Spleen (tissue), 11 donors: ENCODE measurements around the gene CLEC4M. TPM values are rescaled to one million over a fixed set of nuclear protein-coding genes. Genes with fewer than 3 reads are reported as not detected.

Source experiments
- DNase-seq: peaks from one replicate; pipeline ENCODE4 v3.0.0-alpha.2; 2020
- H3K27ac ChIP-seq, 8 donors: fragments of 200-600 bp; sonication (generic) in 7 of 8; 1 replicate in 4 of 8; 2 replicates in 4 of 8; pipeline versions ENCODE4 v1.5.0 to v1.8.0; 2016 to 2021; ENCODE audit warnings: inconsistent platforms in 4 of 8, mild to moderate bottlenecking in 4 of 8, moderate library complexity in 1 of 8
- H3K27me3 ChIP-seq, 7 donors: fragments of 200-600 bp; sonication (generic) in 6 of 7; replicated peaks in 1 of 7; 1 replicate in 4 of 7; 2 replicates in 3 of 7; pipeline versions ENCODE4 v1.5.0 to v1.8.0; 2016 to 2021; ENCODE audit warnings: inconsistent platforms in 3 of 7, mild to moderate bottlenecking in 1 of 7
- H3K36me3 ChIP-seq, 6 donors: fragments of 200-600 bp; sonication (generic) in 5 of 6; 1 replicate in 4 of 6; 2 replicates in 2 of 6; pipeline versions ENCODE4 v1.5.0 to v1.8.0; 2016 to 2021; ENCODE audit warnings: inconsistent platforms in 2 of 6
- H3K4me1 ChIP-seq, 6 donors: fragments of 200-600 bp; sonication (generic) in 5 of 6; 1 replicate in 3 of 6; 2 replicates in 3 of 6; pipeline versions ENCODE4 v1.5.0 to v1.8.0; 2016 to 2021; ENCODE audit warnings: inconsistent platforms in 3 of 6
- H3K4me3 ChIP-seq, 8 donors: fragments of 200-600 bp; sonication (generic) in 7 of 8; 1 replicate in 4 of 8; 2 replicates in 4 of 8; pipeline versions ENCODE4 v1.5.0 to v1.8.0; 2016 to 2021; ENCODE audit warnings: inconsistent platforms in 4 of 8, mild to moderate bottlenecking in 4 of 8, moderate library complexity in 2 of 8
- H3K9me3 ChIP-seq, 8 donors: fragments of 200-600 bp; sonication (generic) in 7 of 8; 1 replicate in 4 of 8; 2 replicates in 4 of 8; pipeline versions ENCODE4 v1.5.0 to v1.8.0; 2016 to 2021; ENCODE audit warnings: inconsistent platforms in 4 of 8
- POLR2A ChIP-seq, 3 donors: fragments of 450-650 bp; IDR thresholded peaks; one replicate each; pipeline ENCODE4 v1.5.1; 2017; ENCODE audit warnings: antibody characterized with exemption in 3 of 3, mild to moderate bottlenecking in 1 of 3
- POLR2AphosphoS5 ChIP-seq, 3 donors: sonication (generic); formaldehyde crosslinking; IDR thresholded peaks; one replicate each; pipeline ENCODE4 v1.5.1; 2017; ENCODE audit warnings: antibody characterized with exemption in 3 of 3
- WGBS, 5 donors: extraction: QIAGEN DNeasy Blood & Tissue Kit in 3 of 5; methylation state at CpG; one replicate each; pipeline versions ENCODE4 v1.1.5 to v1.1.7; 2013 to 2018; 5-methylcytosine and 5-hydroxymethylcytosine counted together
- intact Hi-C: fragments of 100-400 bp; cut with DNase I; formaldehyde crosslinking; loops from one replicate; pipeline ENCODE4 v1.15.0; 2023; ENCODE audit warnings: low total_unique reads
- polyA plus RNA-seq, 3 donors: library from polyadenylated mRNA; stranded (reverse); fragments of 200-250 nt; gene quantifications; one replicate each; pipeline ENCODE4 v1.2.1, GENCODE V29; 2013
- total RNA-seq, 7 donors: library from RNA; depleted of rRNA in 3 of 7; stranded (reverse); fragments of >200 nt in 3 of 7; fragmentation: NEBNext Ultra II Directional in 4 of 7; extraction: Animal tissue kit (Norgen Biotek cat#: 25700) in 4 of 7; gene quantifications; one replicate each; pipeline versions ENCODE4 v1.1.0 to v1.2.1, GENCODE V29; 2016 to 2021
- TF ChIP-seq, protein P1 (sequence below), 11 experiments: fragments of 200-600 bp in 7 of 11; fragments of 450-650 bp in 4 of 11; sonication (generic) in 4 of 11; IDR thresholded peaks in 8 of 11; conservative IDR thresholded peaks in 3 of 11; 1 replicate in 7 of 11; 2 replicates in 4 of 11; pipeline versions ENCODE4 v1.4.0 to v1.8.0; 2016 to 2021; ENCODE audit warnings: antibody characterized with exemption in 11 of 11, inconsistent platforms in 4 of 11, mild to moderate bottlenecking in 1 of 11
- donor health status: healthy with polysubstance abuse.
- donor health status: DM: no; HTN: no; CAD: no; lungs with moderate emphysema.
- donor health status: DM: no; HTN: no; CAD: no.
- donor health status: Bipolar disorder and iron deficiency.
- donor health status: healthy.
- donor health status: DM: no; HTN: no; CAD: no.
- donor health status: DM: yes; HTN: yes; CAD: no.

Gene CLEC4M
- total and polyA plus RNA-seq, 10 donors = 0.12 to 3.3 (median 0.57) TPM; not detected in 6

DNA sequence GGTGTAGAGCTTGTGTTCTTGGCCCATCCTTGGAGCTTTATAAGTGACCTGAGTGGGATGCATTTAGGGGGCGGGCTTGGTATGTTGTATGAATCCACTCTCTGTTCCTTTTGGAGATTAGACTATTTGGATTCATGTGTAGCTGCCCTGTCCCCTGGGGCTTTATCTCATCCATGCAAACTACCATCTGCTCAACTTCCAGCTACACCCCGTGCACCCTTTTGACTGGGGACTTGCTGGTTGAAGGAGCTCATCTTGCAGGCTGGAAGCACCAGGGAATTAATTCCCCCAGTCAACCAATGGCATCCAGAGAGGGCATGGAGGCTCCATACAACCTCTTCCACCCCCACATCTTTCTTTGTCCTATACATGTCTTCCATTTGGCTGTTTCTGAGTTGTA is 6.1 kb downstream of the CLEC4M start:
- WGBS, 5 donors = 77 to 89% (median 79%) methylated on average over 2 of the region's 2 CpGs
- no peak for DNase-seq
- no peak overlapping the region for H3K4me3 ChIP-seq
- no peak overlapping the region for H3K27ac ChIP-seq
- TF ChIP-seq POLR2A (IDR thresholded peaks at IDR 0.05) (no peak), POLR2AphosphoS5 (IDR thresholded peaks at IDR 0.05) (no peak)
- TF ChIP-seq, protein P1, sequence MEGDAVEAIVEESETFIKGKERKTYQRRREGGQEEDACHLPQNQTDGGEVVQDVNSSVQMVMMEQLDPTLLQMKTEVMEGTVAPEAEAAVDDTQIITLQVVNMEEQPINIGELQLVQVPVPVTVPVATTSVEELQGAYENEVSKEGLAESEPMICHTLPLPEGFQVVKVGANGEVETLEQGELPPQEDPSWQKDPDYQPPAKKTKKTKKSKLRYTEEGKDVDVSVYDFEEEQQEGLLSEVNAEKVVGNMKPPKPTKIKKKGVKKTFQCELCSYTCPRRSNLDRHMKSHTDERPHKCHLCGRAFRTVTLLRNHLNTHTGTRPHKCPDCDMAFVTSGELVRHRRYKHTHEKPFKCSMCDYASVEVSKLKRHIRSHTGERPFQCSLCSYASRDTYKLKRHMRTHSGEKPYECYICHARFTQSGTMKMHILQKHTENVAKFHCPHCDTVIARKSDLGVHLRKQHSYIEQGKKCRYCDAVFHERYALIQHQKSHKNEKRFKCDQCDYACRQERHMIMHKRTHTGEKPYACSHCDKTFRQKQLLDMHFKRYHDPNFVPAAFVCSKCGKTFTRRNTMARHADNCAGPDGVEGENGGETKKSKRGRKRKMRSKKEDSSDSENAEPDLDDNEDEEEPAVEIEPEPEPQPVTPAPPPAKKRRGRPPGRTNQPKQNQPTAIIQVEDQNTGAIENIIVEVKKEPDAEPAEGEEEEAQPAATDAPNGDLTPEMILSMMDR (IDR thresholded peaks at IDR 0.05 in 8 of 11, conservative IDR thresholded peaks at IDR 0.05 in 3 of 11) = no peak
- no peaks in the 10 kb centered on the region for H3K36me3 ChIP-seq
- no peaks in the 10 kb centered on the region for H3K9me3 ChIP-seq
- intact Hi-C loops = no loop called here
- peaks cover 0 to 13% (median 0%) of the 10 kb centered on the region in 7 donors for H3K27me3 ChIP-seq
- peaks cover 0 to 20% (median 9%) of the 10 kb centered on the region in 6 donors for H3K4me1 ChIP-seq

- H3K36me3 ChIP-seq = no peaks in the 10 kb centered on the region
- H3K27me3 ChIP-seq = peaks cover 0 to 13% (median 0%) of the 10 kb centered on the region in 7 donors
- peaks cover 0 to 20% (median 9%) of the 10 kb centered on the region in 6 donors for H3K4me1 ChIP-seq
- no peaks in the 10 kb centered on the region for H3K9me3 ChIP-seq
- 76 to 80% (median 78%) methylated on average over 8 of the region's 8 CpGs for WGBS, 5 donors
- intact Hi-C loops = no loop called here
- no peak for TF ChIP-seq POLR2AphosphoS5 (IDR thresholded peaks at IDR 0.05)
- no peak for TF ChIP-seq POLR2A (IDR thresholded peaks at IDR 0.05)
- TF ChIP-seq, protein P1 (IDR thresholded peaks at IDR 0.05 in 8 of 11, conservative IDR thresholded peaks at IDR 0.05 in 3 of 11) = no peak
- H3K4me3 ChIP-seq = no peak overlapping the region
- H3K27ac ChIP-seq = no peak overlapping the region
- peak; percentile 15 for DNase-seq
Measured at GRCh38 chr19:7771072-7771471, 8.0 kb downstream of the CLEC4M start.

GRCh38 chr19:7772752-7773291 is 9.8 kb downstream of the CLEC4M start:
- WGBS, 5 donors = 25 to 42% (median 33%) methylated on average over 8 of the region's 8 CpGs
- H3K4me3 ChIP-seq = no peak overlapping the region
- H3K27me3 ChIP-seq = peaks cover 0 to 7% (median 0%) of the 10 kb centered on the region in 7 donors
- peak overlapping the region in 2 of 8 donors; percentile 15 to 21 for H3K27ac ChIP-seq
- no peaks in the 10 kb centered on the region for H3K9me3 ChIP-seq
- TF ChIP-seq POLR2A (IDR thresholded peaks at IDR 0.05) = no peak
- TF ChIP-seq, protein P1 (IDR thresholded peaks at IDR 0.05 in 8 of 11, conservative IDR thresholded peaks at IDR 0.05 in 3 of 11) = no peak
- no peak for DNase-seq
- no peaks in the 10 kb centered on the region for H3K36me3 ChIP-seq
- intact Hi-C loops = no loop called here
- peaks cover 0 to 20% (median 9%) of the 10 kb centered on the region in 6 donors for H3K4me1 ChIP-seq

DNA sequence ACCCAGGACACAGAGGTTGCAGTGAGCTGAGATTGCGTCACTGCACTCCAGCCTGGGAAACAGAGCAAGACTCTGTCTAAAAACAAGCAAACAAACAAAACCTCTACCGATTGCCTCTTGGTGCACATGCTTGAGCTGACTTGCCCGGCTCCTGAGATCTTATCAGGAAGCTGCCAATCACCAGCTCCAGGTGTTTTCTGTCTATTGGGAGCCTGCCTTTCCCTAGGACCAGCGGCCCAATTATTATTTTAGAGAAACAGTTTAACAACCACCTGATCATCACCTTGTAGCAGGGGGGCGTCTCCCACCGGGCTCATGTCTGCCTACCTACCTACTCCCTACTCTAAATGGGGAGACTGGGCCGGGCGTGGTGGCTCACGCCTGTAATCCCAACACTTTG is 10.8 kb downstream of the CLEC4M start:
- DNase-seq = no peak
- Histone ChIP-seq H3K4me1 (peaks cover 0 to 27% (median 11%) of the 10 kb centered on the region in 6 donors), H3K36me3 (no peaks in the 10 kb centered on the region), H3K27ac (no peak overlapping the region), H3K27me3 (peaks cover 0 to 4% (median 0%) of the 10 kb centered on the region in 7 donors), H3K4me3 (no peak overlapping the region), H3K9me3 (no peaks in the 10 kb centered on the region)
- TF ChIP-seq, protein P1 (IDR thresholded peaks at IDR 0.05 in 8 of 11, conservative IDR thresholded peaks at IDR 0.05 in 3 of 11) = no peak
- no peak for TF ChIP-seq POLR2A (IDR thresholded peaks at IDR 0.05)
- no peak for TF ChIP-seq POLR2AphosphoS5 (IDR thresholded peaks at IDR 0.05)
- intact Hi-C loops = no loop called here
- WGBS, 5 donors = 78 to 88% (median 82%) methylated on average over 9 of the region's 9 CpGs
